ENCODE measurements around the gene TMEM200A. TPM values are rescaled to one million over a fixed set of nuclear protein-coding genes. Genes with fewer than 3 reads are reported as not detected.
A peak's percentile ranks its signal among the peaks of the same experiment; 100 is the strongest.

The TMEM200A gene
- total RNA-seq, 1 donor: 137 TPM

GRCh38 chr6:130366107-130367005, 539 bp downstream of the TMEM200A start:
- DNase-seq (ENCODE audit: low read depth): peak; percentile 75
- peak; percentile 44 for TF ChIP-seq CTCF (IDR thresholded peaks at IDR 0.05; ENCODE audit: insufficient read depth, low read length)

GRCh38 chr6:130367767-130368166, 1.9 kb downstream of the TMEM200A start:
- no peak for TF ChIP-seq CTCF (IDR thresholded peaks at IDR 0.05; ENCODE audit: insufficient read depth, low read length)
- DNase-seq (ENCODE audit: low read depth): no peak
- peak overlapping the region; percentile 90 for H3K4me3 ChIP-seq (ENCODE audit: low read depth, low read length)

More at GRCh38 chr6:130366107-130367005, 539 bp downstream of the TMEM200A start:
- H3K4me3 ChIP-seq (ENCODE audit: low read depth, low read length): peak overlapping the region; percentile 90

- no peak for TF ChIP-seq CTCF (IDR thresholded peaks at IDR 0.05; ENCODE audit: insufficient read depth, low read length)
- no peak for DNase-seq (ENCODE audit: low read depth)
- peak overlapping the region; percentile 90 for H3K4me3 ChIP-seq (ENCODE audit: low read depth, low read length)
Measured at GRCh38 chr6:130368576-130368975, 2.8 kb downstream of the TMEM200A start.

- peak overlapping the region; percentile 90 for H3K4me3 ChIP-seq (ENCODE audit: low read depth, low read length)
- DNase-seq (ENCODE audit: low read depth): no peak
- no peak for TF ChIP-seq CTCF (IDR thresholded peaks at IDR 0.05; ENCODE audit: insufficient read depth, low read length)
Measured at GRCh38 chr6:130369831-130370230, 4.0 kb downstream of the TMEM200A start.

GRCh38 chr6:130371921-130372420, 6.2 kb downstream of the TMEM200A start:
- peak overlapping the region; percentile 28 for H3K4me3 ChIP-seq (ENCODE audit: low read depth, low read length)
- TF ChIP-seq CTCF (IDR thresholded peaks at IDR 0.05; ENCODE audit: insufficient read depth, low read length): no peak
- DNase-seq (ENCODE audit: low read depth): no peak

- no peak overlapping the region for H3K4me3 ChIP-seq (ENCODE audit: low read depth, low read length)
- DNase-seq (ENCODE audit: low read depth): no peak
- TF ChIP-seq CTCF (IDR thresholded peaks at IDR 0.05; ENCODE audit: insufficient read depth, low read length): no peak
Measured at GRCh38 chr6:130372786-130373185, 7.0 kb downstream of the TMEM200A start.

Data from fibroblast of the aortic adventitia (primary cell).